ENCODE data around the gene OR13C5.

OR13C5 gene

GRCh38 chr9:104575456-104575855 is 23.8 kb downstream of the OR13C5 start:
- DNase-seq (ENCODE audit: insufficient read length, low spot score) (no peak), FAIRE-seq (no peak)
- no peak for TF ChIP-seq CTCF (IDR thresholded peaks at IDR 0.05; ENCODE audit: insufficient read depth, missing control alignments)

GRCh38 chr9:104572612-104573011 is 26.6 kb downstream of the OR13C5 start:
- TF ChIP-seq CTCF (IDR thresholded peaks at IDR 0.05; ENCODE audit: insufficient read depth, missing control alignments) = no peak
- no peak for DNase-seq (ENCODE audit: insufficient read length, low spot score)
- FAIRE-seq = no peak

- DNase-seq (ENCODE audit: insufficient read length, low spot score) (no peak), FAIRE-seq (no peak)
Measured at GRCh38 chr9:104568868-104569267, 30.3 kb downstream of the OR13C5 start, which contains the start of gene OR13C8. Gene OR13C8, plus strand, starts transcription at chr9:104569168. Its CDS starts 0 bp downstream, at chr9:104569168.

GRCh38 chr9:104564358-104564757 is 34.9 kb downstream of the OR13C5 start:
- DNase-seq (ENCODE audit: insufficient read length, low spot score) = no peak
- no peak for FAIRE-seq
- TF ChIP-seq CTCF (IDR thresholded peaks at IDR 0.05; ENCODE audit: insufficient read depth, missing control alignments) = no peak

More at GRCh38 chr9:104568868-104569267, 30.3 kb downstream of the OR13C5 start, which contains the start of gene OR13C8:
- TF ChIP-seq CTCF (IDR thresholded peaks at IDR 0.05; ENCODE audit: insufficient read depth, missing control alignments) = no peak

- FAIRE-seq = no peak
- DNase-seq (ENCODE audit: insufficient read length, low spot score) = no peak
- TF ChIP-seq CTCF (IDR thresholded peaks at IDR 0.05; ENCODE audit: insufficient read depth, missing control alignments) = no peak
Measured at GRCh38 chr9:104556830-104557634, 42.2 kb downstream of the OR13C5 start.

- FAIRE-seq (no peak), DNase-seq (ENCODE audit: insufficient read length, low spot score) (no peak)
- TF ChIP-seq CTCF (IDR thresholded peaks at IDR 0.05; ENCODE audit: insufficient read depth, missing control alignments) = no peak
Measured at GRCh38 chr9:104555521-104555920, 43.7 kb downstream of the OR13C5 start.

GRCh38 chr9:104553261-104553660 is 46.0 kb downstream of the OR13C5 start:
- TF ChIP-seq CTCF (IDR thresholded peaks at IDR 0.05; ENCODE audit: insufficient read depth, missing control alignments) = no peak
- DNase-seq (ENCODE audit: insufficient read length, low spot score) = no peak
- FAIRE-seq = no peak
